GM12872 (cell line): Measurements from ENCODE around the gene SPRYD7.

Source experiments
- TF ChIP-seq, protein P1 (sequence below): IDR thresholded peaks from 3 replicates; pipeline ENCODE4 v1.5.1; 2011; ENCODE audit warnings: low read depth, mild to moderate bottlenecking, low read length, moderate library complexity; ENCODE audit not compliant: insufficient read depth

SPRYD7 gene

DNA sequence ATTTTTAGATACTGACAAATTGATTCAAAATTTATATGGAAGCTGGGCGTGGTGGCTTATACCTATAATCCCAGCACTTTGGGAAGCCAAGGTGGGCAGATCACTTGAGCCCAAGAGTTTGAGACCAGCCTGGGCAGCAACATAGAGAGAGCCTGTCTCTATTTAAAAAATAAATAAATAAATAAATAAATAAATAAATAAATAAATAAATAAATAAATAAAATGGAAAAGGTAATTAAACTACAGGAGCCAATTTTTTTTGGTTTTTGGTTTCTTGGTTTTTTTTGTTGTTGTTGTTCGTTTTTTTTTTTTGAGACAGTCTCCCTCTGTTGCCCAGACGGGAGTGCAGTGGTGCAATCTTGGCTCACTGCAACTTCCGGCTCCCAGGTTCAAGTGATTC, 31.3 kb upstream of the SPRYD7 start:
- TF ChIP-seq, protein P1, sequence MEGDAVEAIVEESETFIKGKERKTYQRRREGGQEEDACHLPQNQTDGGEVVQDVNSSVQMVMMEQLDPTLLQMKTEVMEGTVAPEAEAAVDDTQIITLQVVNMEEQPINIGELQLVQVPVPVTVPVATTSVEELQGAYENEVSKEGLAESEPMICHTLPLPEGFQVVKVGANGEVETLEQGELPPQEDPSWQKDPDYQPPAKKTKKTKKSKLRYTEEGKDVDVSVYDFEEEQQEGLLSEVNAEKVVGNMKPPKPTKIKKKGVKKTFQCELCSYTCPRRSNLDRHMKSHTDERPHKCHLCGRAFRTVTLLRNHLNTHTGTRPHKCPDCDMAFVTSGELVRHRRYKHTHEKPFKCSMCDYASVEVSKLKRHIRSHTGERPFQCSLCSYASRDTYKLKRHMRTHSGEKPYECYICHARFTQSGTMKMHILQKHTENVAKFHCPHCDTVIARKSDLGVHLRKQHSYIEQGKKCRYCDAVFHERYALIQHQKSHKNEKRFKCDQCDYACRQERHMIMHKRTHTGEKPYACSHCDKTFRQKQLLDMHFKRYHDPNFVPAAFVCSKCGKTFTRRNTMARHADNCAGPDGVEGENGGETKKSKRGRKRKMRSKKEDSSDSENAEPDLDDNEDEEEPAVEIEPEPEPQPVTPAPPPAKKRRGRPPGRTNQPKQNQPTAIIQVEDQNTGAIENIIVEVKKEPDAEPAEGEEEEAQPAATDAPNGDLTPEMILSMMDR: no peak

DNA sequence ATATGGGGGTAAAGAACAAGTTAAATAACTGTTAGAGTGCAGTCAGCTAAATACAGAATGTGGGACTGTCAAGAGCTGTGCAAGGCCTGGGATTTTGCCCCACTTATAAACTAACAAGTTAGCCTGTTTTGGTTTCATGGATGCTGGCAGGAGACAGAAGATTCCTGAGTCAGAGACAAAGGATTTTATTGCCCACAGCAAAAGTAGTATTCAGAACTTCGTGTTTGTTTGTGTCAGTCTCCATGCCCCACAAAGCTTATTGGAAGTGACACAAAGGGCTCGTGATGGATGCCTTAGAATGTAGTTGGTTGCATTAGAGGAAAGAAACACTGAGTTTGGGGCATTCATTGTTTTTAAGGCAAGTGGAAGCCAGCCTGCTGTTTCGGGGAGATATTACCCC, 22.2 kb upstream of the SPRYD7 start:
- TF ChIP-seq, protein P1: no peak

DNA sequence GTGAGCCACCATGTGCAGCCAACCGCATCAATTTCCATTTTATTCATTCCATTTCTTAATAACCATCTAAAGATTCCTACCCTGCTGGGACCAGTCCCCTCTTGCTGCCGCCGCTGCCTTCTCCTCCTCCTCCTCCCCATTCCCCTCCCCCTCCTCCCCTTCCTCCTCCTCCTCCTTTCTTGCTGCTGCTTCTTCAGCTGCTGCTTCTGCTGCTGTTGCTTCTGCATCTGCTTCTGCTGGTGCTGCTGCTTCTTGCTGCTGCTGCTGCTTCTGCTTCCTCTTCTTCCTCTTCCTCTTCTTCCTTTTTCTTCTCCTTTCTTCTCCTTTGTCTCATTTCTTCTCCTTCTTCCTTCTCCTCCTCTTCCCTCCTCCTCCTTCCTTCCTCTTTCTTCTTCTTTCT, 20.0 kb upstream of the SPRYD7 start:
- TF ChIP-seq, protein P1: no peak

DNA sequence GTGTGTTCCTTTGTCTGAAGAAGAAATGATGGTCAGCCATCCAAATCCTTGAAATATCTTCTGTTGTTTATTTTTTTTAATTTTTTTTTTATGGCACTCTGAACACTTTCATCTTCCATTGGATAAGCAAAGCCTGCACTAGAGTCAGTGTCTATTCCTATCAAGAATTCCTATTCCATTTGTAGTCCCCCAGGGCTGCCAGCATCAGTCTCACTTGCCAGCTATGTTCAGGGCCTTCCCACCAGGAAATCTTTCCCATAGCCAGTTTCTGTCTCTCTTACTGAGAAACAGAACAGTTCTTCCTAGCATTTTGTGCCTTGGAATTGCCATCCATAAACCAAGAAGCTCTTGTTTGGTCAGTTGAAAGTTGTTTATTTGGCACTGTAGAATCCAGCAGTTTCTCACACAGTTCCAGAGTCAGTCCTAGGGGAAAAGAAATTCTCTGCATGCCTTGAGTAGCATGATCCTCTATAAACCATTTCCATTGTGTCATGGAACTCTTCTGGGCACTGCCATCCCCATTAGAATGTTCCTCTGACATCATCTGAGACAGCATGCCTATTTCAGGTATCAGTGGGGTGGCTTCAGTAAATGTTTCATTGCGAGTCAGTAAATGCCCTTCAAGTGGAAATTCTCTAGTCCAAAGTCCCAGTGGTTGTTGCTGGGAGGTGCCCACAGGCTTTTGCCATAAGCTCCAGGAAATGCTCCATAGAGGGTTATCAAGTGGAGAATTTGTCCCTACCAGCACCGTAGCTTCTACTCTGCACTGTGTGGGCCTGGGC, 18.7 kb upstream of the SPRYD7 start:
- TF ChIP-seq, protein P1: no peak

DNA sequence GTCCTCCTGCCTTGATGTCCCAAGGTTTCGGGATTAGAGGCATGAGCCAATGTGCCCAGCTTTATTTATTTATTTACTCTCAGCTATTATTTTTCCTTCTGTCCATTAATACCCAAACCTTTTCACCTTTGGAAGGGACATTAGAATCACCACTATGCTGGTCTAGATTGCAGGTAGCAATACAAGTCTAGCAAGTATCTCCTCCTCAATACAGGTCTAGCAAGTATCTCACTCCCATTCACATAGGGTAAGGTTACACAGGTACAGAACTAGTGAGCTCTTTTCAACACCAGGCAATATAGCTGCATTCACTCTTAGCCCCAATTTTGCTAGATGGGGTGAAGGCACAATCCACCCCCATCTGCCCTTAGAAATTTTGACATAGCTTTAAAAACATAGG, 17.4 kb upstream of the SPRYD7 start:
- TF ChIP-seq, protein P1: no peak

DNA sequence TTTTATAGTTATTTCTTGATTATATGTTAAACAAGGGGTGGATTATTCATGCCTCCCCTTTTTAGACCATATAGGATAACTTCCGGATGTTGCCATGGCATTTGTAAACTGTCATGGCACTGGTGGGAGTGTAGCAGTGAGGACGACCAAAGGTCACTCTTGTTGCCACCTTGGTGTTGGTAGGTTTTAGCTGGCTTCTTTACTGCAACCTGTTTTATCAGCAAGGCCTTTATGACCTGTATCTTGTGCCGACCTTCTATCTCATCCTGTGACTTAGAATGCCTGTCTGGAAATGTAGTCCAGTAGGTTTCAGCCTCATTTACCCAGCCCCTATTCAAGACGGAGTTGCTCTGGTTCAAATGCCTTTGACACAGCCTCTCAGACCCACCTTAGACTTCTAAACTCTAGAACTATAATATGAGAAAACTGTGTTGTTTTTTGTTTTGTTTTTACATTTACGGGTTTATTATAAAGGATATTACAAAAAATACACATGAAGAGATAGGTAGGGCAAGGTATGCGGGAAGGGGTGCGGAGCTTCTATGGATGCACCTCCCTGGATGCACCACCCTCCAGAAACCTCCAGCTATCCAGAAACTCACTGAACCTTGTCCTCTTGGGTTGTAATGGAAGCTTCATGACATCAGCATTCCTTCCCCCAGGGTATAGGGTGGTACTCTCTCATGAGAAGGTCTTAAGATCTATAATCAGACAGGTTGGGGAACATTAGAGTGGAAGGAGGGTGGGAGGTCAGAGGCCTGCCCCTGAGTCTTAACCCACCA, 15.8 kb upstream of the SPRYD7 start:
- TF ChIP-seq, protein P1: no peak

DNA sequence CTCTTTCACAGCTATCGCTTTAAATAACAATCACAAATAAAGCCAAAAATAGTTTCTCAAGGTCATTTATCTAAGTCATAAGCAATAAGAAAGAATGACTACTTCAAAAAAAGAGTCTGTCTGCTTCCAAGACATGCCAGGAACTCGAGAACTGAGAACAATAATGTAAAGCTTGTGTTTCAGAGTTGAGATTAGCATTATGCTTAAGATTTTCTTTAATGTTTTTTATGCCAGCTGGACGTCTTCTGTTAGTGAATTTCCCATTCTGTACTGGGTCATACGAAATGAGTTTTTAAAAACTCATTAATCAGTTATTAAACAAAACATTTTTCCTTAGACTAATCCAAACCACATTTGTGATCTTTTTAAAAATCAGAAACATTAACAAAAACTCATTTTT, 3.2 kb upstream of the SPRYD7 start:
- TF ChIP-seq, protein P1: no peak
